ENCODE measurements around the gene SFTPA2. TPM values are rescaled to one million over a fixed set of nuclear protein-coding genes. Genes with fewer than 3 reads are reported as not detected.
"Not testable (repeated sequence)": the region's sequence is repeated elsewhere in the genome, so short reads cannot be mapped to it uniquely, and the experiment has no call there.

SFTPA2 gene
- total and polyA plus RNA-seq, 2 experiments from 2014 or later: not detected

- in situ Hi-C loops (cut with MboI): no loop called here
- 62 to 63% methylated on average over 7 of the region's 7 CpGs for WGBS, 2 experiments (ENCODE audit: low coverage in 1 of 2, low lambda C conversion rate in 2 of 2, missing lambda C conversion rate in 2 of 2)
- H3K27me3 ChIP-seq (replicated peaks; ENCODE audit: insufficient read depth): peaks cover 15% of the 10 kb centered on the region
- H3K9me3 ChIP-seq (ENCODE audit: low read depth): no peaks in the 10 kb centered on the region
- H3K4me1 ChIP-seq (ENCODE audit: insufficient read depth): no peaks in the 10 kb centered on the region
- H3K9me2 ChIP-seq (ENCODE audit: insufficient read depth): no peaks in the 10 kb centered on the region
- no peak for TF ChIP-seq EZH2 (IDR thresholded peaks at IDR 0.05; ENCODE audit: insufficient read depth, poor library complexity, severe bottlenecking)
- no peak for TF ChIP-seq EZH2phosphoT487 (IDR thresholded peaks at IDR 0.05; ENCODE audit: insufficient read depth, low read depth)
- H3K27ac ChIP-seq: no peak overlapping the region
- H3K79me2 ChIP-seq (ENCODE audit: insufficient read depth): no peaks in the 10 kb centered on the region
- H3K9ac ChIP-seq: no peak overlapping the region
- no peak overlapping the region for H2AFZ ChIP-seq
- no peak for DNase-seq
- no peak overlapping the region for H3K4me3 ChIP-seq
- no peaks in the 10 kb centered on the region for H3F3A ChIP-seq (ENCODE audit: insufficient read depth)
- H3K36me3 ChIP-seq (ENCODE audit: low read depth): no peaks in the 10 kb centered on the region
- H3K4me2 ChIP-seq (ENCODE audit: unreplicated experiment): no peak overlapping the region
- 0 out of 2 replicates have a peak, but pooled peaks cover 4% of the 10 kb centered on the region for H4K20me1 ChIP-seq (ENCODE audit: insufficient read depth)
Observed at GRCh38 chr10:79583488-79584024, 23.3 kb upstream of the SFTPA2 start.

DNA sequence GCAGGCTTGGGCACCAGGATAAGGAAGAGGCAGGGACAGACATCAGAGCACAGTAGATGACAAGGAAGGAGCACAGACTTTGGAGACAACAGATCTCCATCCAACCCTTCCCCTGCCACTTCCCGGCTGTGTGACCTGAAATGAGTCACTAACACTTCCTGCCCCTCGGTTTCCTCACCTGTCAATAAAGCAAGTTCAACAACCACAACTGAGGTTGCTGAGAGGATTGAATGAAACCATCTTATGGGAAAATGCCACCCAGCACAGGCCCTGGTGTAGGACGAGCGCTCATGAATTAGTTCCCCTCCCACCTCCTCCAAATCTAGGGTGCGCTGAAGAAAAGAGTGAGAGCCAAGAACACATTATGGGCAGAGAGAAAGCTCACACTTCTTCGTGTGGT, 22.7 kb upstream of the SFTPA2 start:
- H3K27ac ChIP-seq; H3K4me3 ChIP-seq; H3K9me3 ChIP-seq (ENCODE audit: low read depth); H2AFZ ChIP-seq; H3K36me3 ChIP-seq (ENCODE audit: low read depth); H3F3A ChIP-seq (ENCODE audit: insufficient read depth); H3K9ac ChIP-seq; H3K4me2 ChIP-seq (ENCODE audit: unreplicated experiment); in situ Hi-C loops (cut with MboI); H4K20me1 ChIP-seq (ENCODE audit: insufficient read depth); H3K79me2 ChIP-seq (ENCODE audit: insufficient read depth); H3K9me2 ChIP-seq (ENCODE audit: insufficient read depth); DNase-seq; H3K4me1 ChIP-seq (ENCODE audit: insufficient read depth): not testable (repeated sequence)
- peaks cover 15% of the 10 kb centered on the region; the same call in 1 of the 2 replicates for H3K27me3 ChIP-seq (replicated peaks; ENCODE audit: insufficient read depth)
- WGBS, 2 experiments (ENCODE audit: low coverage in 1 of 2, low lambda C conversion rate in 2 of 2, missing lambda C conversion rate in 2 of 2): 53 to 68% methylated on average over 4 to 6 of the region's 6 CpGs

DNA sequence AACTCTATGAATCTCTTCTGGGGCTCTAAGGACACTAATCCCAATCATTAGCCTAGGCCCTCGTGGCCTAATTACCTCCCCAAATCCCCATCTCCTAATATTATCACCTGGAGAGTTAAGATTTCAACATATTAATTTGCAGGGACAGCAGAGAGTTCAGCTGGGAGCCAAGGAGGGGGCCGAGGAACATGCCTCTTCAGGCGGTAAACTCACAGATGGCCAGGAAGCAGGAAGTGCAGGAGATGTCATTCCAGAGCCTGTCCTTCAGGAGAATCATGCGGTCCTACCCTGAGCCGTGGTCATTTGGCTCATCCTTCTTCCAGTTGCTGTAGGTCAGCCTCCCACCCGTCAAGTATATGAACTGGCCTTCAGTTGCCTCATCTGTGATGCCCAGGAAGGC, 21.9 kb upstream of the SFTPA2 start:
- Histone ChIP-seq H3K9ac (no peak overlapping the region), H3K27me3 (replicated peaks; ENCODE audit: insufficient read depth) (peaks cover 23% of the 10 kb centered on the region), H3F3A (ENCODE audit: insufficient read depth) (no peaks in the 10 kb centered on the region), H2AFZ (no peak overlapping the region), H3K27ac (no peak overlapping the region), H4K20me1 (ENCODE audit: insufficient read depth) (0 out of 2 replicates have a peak, but pooled peaks cover 4% of the 10 kb centered on the region), H3K4me1 (ENCODE audit: insufficient read depth) (no peaks in the 10 kb centered on the region), H3K9me2 (ENCODE audit: insufficient read depth) (no peaks in the 10 kb centered on the region), H3K4me2 (ENCODE audit: unreplicated experiment) (no peak overlapping the region), H3K36me3 (ENCODE audit: low read depth) (no peaks in the 10 kb centered on the region), H3K4me3 (no peak overlapping the region), H3K79me2 (ENCODE audit: insufficient read depth) (no peaks in the 10 kb centered on the region), H3K9me3 (ENCODE audit: low read depth) (no peaks in the 10 kb centered on the region)
- in situ Hi-C loops (cut with MboI): no loop called here
- DNase-seq: no peak
- WGBS, 2 experiments (ENCODE audit: low coverage in 1 of 2, low lambda C conversion rate in 2 of 2, missing lambda C conversion rate in 2 of 2): 65 to 67% methylated on average over 6 of the region's 6 CpGs
- TF ChIP-seq EZH2 (IDR thresholded peaks at IDR 0.05; ENCODE audit: insufficient read depth, poor library complexity, severe bottlenecking) (no peak), EZH2phosphoT487 (IDR thresholded peaks at IDR 0.05; ENCODE audit: insufficient read depth, low read depth) (no peak)

- TF ChIP-seq EZH2 (IDR thresholded peaks at IDR 0.05; ENCODE audit: insufficient read depth, poor library complexity, severe bottlenecking) (no peak), EZH2phosphoT487 (IDR thresholded peaks at IDR 0.05; ENCODE audit: insufficient read depth, low read depth) (no peak)
- Histone ChIP-seq H3K27me3 (replicated peaks; ENCODE audit: insufficient read depth) (peaks cover 26% of the 10 kb centered on the region), H3K9me2 (ENCODE audit: insufficient read depth) (no peaks in the 10 kb centered on the region), H3K4me1 (ENCODE audit: insufficient read depth) (no peaks in the 10 kb centered on the region), H3K79me2 (ENCODE audit: insufficient read depth) (no peaks in the 10 kb centered on the region), H3K36me3 (ENCODE audit: low read depth) (no peaks in the 10 kb centered on the region), H3K9me3 (ENCODE audit: low read depth) (no peaks in the 10 kb centered on the region), H2AFZ (no peak overlapping the region), H3F3A (ENCODE audit: insufficient read depth) (no peaks in the 10 kb centered on the region), H3K9ac (no peak overlapping the region), H3K4me3 (no peak overlapping the region), H3K4me2 (ENCODE audit: unreplicated experiment) (no peak overlapping the region), H4K20me1 (ENCODE audit: insufficient read depth) (0 out of 2 replicates have a peak, but pooled peaks cover 4% of the 10 kb centered on the region), H3K27ac (no peak overlapping the region)
- DNase-seq: no peak
- in situ Hi-C loops (cut with MboI): no loop called here
Observed at GRCh38 chr10:79581044-79581443, 20.8 kb upstream of the SFTPA2 start.

GRCh38 chr10:79579361-79579760, 19.2 kb upstream of the SFTPA2 start:
- 86 to 96% methylated on average over 2 of the region's 2 CpGs for WGBS, 2 experiments (ENCODE audit: low coverage in 1 of 2, low lambda C conversion rate in 2 of 2, missing lambda C conversion rate in 2 of 2)
- in situ Hi-C loops (cut with MboI): no loop called here
- peaks cover 26% of the 10 kb centered on the region for H3K27me3 ChIP-seq (replicated peaks; ENCODE audit: insufficient read depth)
- 0 out of 2 replicates have a peak, but pooled peaks cover 4% of the 10 kb centered on the region for H4K20me1 ChIP-seq (ENCODE audit: insufficient read depth)
- no peak overlapping the region for H3K4me3 ChIP-seq
- TF ChIP-seq EZH2phosphoT487 (IDR thresholded peaks at IDR 0.05; ENCODE audit: insufficient read depth, low read depth): no peak
- no peak for TF ChIP-seq EZH2 (IDR thresholded peaks at IDR 0.05; ENCODE audit: insufficient read depth, poor library complexity, severe bottlenecking)
- no peaks in the 10 kb centered on the region for H3K4me1 ChIP-seq (ENCODE audit: insufficient read depth)
- no peak overlapping the region for H3K9ac ChIP-seq
- no peaks in the 10 kb centered on the region for H3F3A ChIP-seq (ENCODE audit: insufficient read depth)
- H3K79me2 ChIP-seq (ENCODE audit: insufficient read depth): no peaks in the 10 kb centered on the region
- no peak for DNase-seq
- no peak overlapping the region for H2AFZ ChIP-seq
- no peak overlapping the region for H3K4me2 ChIP-seq (ENCODE audit: unreplicated experiment)
- no peaks in the 10 kb centered on the region for H3K36me3 ChIP-seq (ENCODE audit: low read depth)
- no peak overlapping the region for H3K27ac ChIP-seq
- no peaks in the 10 kb centered on the region for H3K9me2 ChIP-seq (ENCODE audit: insufficient read depth)
- H3K9me3 ChIP-seq (ENCODE audit: low read depth): no peaks in the 10 kb centered on the region

GRCh38 chr10:79570624-79571023, 10.4 kb upstream of the SFTPA2 start:
- not testable (repeated sequence) for H3K9me2 ChIP-seq (ENCODE audit: insufficient read depth); H2AFZ ChIP-seq; H3K27ac ChIP-seq; H3K4me3 ChIP-seq; H3K9ac ChIP-seq; H3K4me2 ChIP-seq (ENCODE audit: unreplicated experiment); H3K79me2 ChIP-seq (ENCODE audit: insufficient read depth); H3F3A ChIP-seq (ENCODE audit: insufficient read depth); DNase-seq; H3K36me3 ChIP-seq (ENCODE audit: low read depth); H4K20me1 ChIP-seq (ENCODE audit: insufficient read depth); H3K9me3 ChIP-seq (ENCODE audit: low read depth); H3K4me1 ChIP-seq (ENCODE audit: insufficient read depth)
- in situ Hi-C loops (cut with MboI): loop anchor here (25.0 kb wide), 1 partner anchor 692 kb away; no protein-coding TSS in a partner anchor
- WGBS, 2 experiments (ENCODE audit: low coverage in 1 of 2, low lambda C conversion rate in 2 of 2, missing lambda C conversion rate in 2 of 2): 36 to 45% methylated on average over 6 of the region's 6 CpGs
- peaks cover 53% of the 10 kb centered on the region for H3K27me3 ChIP-seq (replicated peaks; ENCODE audit: insufficient read depth)
